Measurements from ENCODE around the gene JUNB. TPM values are rescaled to one million over a fixed set of nuclear protein-coding genes. Genes with fewer than 3 reads are reported as not detected.

JUNB gene
- total RNA-seq, 1 donor from 2014 or later = 20.6 TPM

DNA sequence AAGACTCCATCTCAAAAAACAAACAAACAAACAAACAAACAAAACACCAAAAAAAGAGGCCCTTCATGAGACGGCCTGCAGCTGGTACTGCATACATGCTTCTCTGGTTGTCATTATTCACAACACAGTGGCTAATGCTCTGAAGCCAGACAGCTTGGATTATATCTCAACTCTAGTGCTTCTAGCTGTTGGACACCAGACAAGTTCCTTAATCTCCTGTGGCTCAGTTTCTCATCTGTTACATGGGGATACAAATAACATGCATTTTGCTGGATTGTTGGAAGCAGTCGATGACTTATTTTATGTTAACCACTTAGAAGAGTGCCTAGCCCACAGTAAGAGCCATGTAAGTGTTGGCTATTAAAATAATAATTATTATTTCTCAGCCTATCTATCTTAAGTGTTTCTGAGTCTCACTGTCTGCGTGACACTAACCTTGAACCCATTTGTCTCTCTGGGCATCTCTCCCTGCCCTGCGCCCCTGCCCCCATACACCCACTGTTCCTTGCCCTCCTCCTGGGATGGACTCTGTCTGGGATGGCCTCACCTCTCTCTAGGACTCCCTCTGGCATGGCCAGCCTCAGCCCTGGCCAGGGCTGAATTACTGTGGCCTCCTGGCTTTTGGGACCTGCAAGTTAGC is 3.1 kb upstream of the JUNB start:
- Mint-ChIP-seq H3K27ac (ENCODE audit: unreplicated experiment) (peak overlapping the region; percentile 63), H3K9me3 (ENCODE audit: unreplicated experiment) (no peaks in the 10 kb centered on the region), H3K36me3 (ENCODE audit: low read depth, unreplicated experiment) (no peaks in the 10 kb centered on the region), H3K4me3 (ENCODE audit: unreplicated experiment) (no peak overlapping the region), H3K27me3 (ENCODE audit: unreplicated experiment) (peaks cover 21% of the 10 kb centered on the region), H3K4me1 (ENCODE audit: unreplicated experiment) (peaks cover 24% of the 10 kb centered on the region)
- no peak for DNase-seq (ENCODE audit: low spot score)
- TF ChIP-seq, protein P1, sequence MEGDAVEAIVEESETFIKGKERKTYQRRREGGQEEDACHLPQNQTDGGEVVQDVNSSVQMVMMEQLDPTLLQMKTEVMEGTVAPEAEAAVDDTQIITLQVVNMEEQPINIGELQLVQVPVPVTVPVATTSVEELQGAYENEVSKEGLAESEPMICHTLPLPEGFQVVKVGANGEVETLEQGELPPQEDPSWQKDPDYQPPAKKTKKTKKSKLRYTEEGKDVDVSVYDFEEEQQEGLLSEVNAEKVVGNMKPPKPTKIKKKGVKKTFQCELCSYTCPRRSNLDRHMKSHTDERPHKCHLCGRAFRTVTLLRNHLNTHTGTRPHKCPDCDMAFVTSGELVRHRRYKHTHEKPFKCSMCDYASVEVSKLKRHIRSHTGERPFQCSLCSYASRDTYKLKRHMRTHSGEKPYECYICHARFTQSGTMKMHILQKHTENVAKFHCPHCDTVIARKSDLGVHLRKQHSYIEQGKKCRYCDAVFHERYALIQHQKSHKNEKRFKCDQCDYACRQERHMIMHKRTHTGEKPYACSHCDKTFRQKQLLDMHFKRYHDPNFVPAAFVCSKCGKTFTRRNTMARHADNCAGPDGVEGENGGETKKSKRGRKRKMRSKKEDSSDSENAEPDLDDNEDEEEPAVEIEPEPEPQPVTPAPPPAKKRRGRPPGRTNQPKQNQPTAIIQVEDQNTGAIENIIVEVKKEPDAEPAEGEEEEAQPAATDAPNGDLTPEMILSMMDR (IDR thresholded peaks at IDR 0.05; ENCODE audit: unreplicated experiment) = no peak

DNA sequence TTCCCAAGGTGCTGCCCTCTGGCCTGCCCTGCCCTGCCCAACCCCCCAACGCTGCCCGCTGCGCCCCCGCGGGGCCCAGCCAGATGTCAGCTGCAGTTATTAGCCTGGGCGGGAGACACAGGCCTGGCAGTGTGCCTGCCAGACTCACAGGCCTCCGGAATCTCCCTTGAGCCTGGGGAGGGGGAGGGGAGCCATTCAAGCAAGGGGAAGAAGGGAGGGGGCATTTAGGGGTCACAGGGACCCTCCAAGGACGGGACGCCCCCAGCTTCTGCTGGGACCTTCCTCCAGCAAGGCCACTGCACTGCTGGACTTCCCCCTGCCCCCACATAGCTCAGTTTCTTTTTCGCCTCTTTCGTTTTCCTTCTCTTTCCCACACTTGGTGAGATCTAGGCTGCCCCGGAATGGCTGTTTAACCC is 2.6 kb upstream of the JUNB start:
- TF ChIP-seq, protein P1 (IDR thresholded peaks at IDR 0.05; ENCODE audit: unreplicated experiment) = no peak
- H3K27me3 Mint-ChIP-seq (ENCODE audit: unreplicated experiment) = peaks cover 23% of the 10 kb centered on the region
- peaks cover 20% of the 10 kb centered on the region for H3K4me1 Mint-ChIP-seq (ENCODE audit: unreplicated experiment)
- H3K9me3 Mint-ChIP-seq (ENCODE audit: unreplicated experiment) = no peaks in the 10 kb centered on the region
- H3K4me3 Mint-ChIP-seq (ENCODE audit: unreplicated experiment) = peak overlapping the region; percentile 67
- H3K36me3 Mint-ChIP-seq (ENCODE audit: low read depth, unreplicated experiment) = no peaks in the 10 kb centered on the region
- no peak for DNase-seq (ENCODE audit: low spot score)
- H3K27ac Mint-ChIP-seq (ENCODE audit: unreplicated experiment) = peak overlapping the region; percentile 80

DNA sequence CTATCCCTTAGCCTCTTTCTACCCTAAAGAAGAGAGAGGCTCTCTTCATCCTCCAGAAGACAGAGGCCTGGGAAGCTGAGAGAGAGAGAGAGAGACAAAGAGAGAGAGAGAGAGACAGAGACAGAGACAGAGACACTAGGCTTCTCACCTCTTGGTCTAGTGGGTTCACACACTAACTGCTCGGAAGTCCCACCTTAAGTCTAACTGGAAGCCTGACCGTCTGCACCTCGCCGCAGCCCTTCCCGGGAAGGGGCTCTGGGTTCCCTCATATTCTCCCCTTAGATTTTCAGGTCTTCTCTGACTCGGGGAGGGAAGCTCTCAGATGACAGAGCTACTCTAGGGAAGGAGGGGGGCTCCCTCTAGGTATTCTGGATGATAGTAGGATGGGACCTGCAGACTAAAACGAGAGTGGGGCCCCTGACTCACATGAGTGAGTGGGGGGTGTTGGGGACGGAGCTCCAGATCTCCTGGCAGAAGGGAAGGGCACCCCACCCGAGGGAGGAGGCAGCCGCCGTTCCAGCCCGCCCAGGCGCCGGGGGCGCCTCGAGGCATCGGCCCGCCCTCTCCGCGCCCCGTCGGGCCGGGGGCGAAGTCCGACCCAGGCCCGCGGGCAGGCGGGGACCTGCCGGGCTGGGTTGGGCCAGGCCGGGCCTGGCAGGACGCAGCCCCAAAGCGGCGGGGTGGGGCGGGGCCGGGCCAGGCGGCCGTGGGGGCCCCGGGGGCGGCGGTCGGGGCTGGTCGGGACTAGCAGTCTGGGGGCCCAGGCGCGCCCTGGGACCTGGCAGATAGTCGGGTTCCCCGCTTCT is 2.0 kb upstream of the JUNB start:
- Mint-ChIP-seq H3K4me3 (ENCODE audit: unreplicated experiment) (peak overlapping the region; percentile 67), H3K27ac (ENCODE audit: unreplicated experiment) (peak overlapping the region; percentile 80), H3K27me3 (ENCODE audit: unreplicated experiment) (peaks cover 27% of the 10 kb centered on the region), H3K36me3 (ENCODE audit: low read depth, unreplicated experiment) (no peaks in the 10 kb centered on the region), H3K9me3 (ENCODE audit: unreplicated experiment) (no peaks in the 10 kb centered on the region), H3K4me1 (ENCODE audit: unreplicated experiment) (peaks cover 23% of the 10 kb centered on the region)
- TF ChIP-seq, protein P1 (IDR thresholded peaks at IDR 0.05; ENCODE audit: unreplicated experiment) = no peak
- DNase-seq (ENCODE audit: low spot score) = no peak

DNA sequence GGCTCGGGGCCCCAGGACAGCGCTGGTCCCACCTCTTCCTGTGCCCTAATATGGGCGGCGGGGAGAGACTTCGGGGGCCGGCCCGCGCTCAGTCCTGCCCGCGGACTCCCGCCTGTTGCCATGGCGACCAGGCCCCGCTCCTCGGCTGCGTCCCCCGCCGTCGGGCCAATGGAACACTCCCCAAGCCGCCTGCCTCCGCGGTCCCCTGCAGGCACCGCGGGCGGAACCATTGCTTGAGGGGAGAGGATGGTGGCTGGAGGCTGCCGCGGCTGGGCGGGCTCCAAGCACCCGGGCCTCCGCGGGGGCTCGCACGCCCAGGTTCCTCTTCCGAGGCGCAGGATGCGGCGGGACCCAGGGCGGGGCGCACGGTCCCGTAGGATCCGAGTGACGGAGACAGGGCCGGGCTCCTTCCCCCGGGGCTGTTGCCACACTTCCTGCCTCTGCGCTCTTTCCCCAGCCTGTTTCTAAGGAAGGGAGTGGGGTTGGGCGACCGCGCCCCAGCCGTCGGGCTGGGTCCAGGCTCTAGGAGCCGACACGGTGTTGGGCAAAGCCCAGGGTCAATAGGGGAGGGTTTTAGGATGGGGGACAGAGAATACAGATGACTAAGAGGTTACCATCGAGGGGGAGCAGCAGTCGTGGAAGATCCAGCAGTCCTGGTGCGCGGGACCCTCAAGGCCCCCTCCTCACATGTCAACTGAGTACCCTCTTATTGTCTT is 1.2 kb upstream of the JUNB start:
- peak; percentile 88 for DNase-seq (ENCODE audit: low spot score)
- Mint-ChIP-seq H3K9me3 (ENCODE audit: unreplicated experiment) (no peaks in the 10 kb centered on the region), H3K27ac (ENCODE audit: unreplicated experiment) (peak overlapping the region; percentile 76), H3K4me3 (ENCODE audit: unreplicated experiment) (peak overlapping the region; percentile 87), H3K4me1 (ENCODE audit: unreplicated experiment) (peaks cover 23% of the 10 kb centered on the region), H3K27me3 (ENCODE audit: unreplicated experiment) (peaks cover 28% of the 10 kb centered on the region), H3K36me3 (ENCODE audit: low read depth, unreplicated experiment) (no peaks in the 10 kb centered on the region)
- TF ChIP-seq, protein P1 (IDR thresholded peaks at IDR 0.05; ENCODE audit: unreplicated experiment) = no peak
